ENCODE measurements around the gene CACNG4.
"Not testable (repeated sequence)": the region's sequence is repeated elsewhere in the genome, so short reads cannot be mapped to it uniquely, and the experiment has no call there.

The CACNG4 gene

GRCh38 chr17:66964930-66965800, 658 bp downstream of the CACNG4 start:
- DNase-seq = peak in 1 of 2 experiments; percentile 12
- TF ChIP-seq GATA1 (IDR thresholded peaks at IDR 0.05; ENCODE audit: low read depth, low read length) = no peak
- TF ChIP-seq POLR2A (IDR thresholded peaks at IDR 0.05; ENCODE audit: low read length) = no peak

GRCh38 chr17:66965801-66966262, 1.3 kb downstream of the CACNG4 start:
- DNase-seq = no peak
- no peak for TF ChIP-seq GATA1 (IDR thresholded peaks at IDR 0.05; ENCODE audit: low read depth, low read length)

GRCh38 chr17:66966298-66966697, 1.8 kb downstream of the CACNG4 start:
- no peak for TF ChIP-seq GATA1 (IDR thresholded peaks at IDR 0.05; ENCODE audit: low read depth, low read length)
- no peak for TF ChIP-seq POLR2A (IDR thresholded peaks at IDR 0.05; ENCODE audit: low read length)
- DNase-seq = no peak

- no peak for DNase-seq
- TF ChIP-seq POLR2A (IDR thresholded peaks at IDR 0.05; ENCODE audit: low read length) = no peak
- TF ChIP-seq GATA1 (IDR thresholded peaks at IDR 0.05; ENCODE audit: low read depth, low read length) = no peak
Measured at GRCh38 chr17:66966704-66967418, 2.4 kb downstream of the CACNG4 start.

- TF ChIP-seq POLR2A (IDR thresholded peaks at IDR 0.05; ENCODE audit: low read length) (no peak), GATA1 (IDR thresholded peaks at IDR 0.05; ENCODE audit: low read depth, low read length) (no peak)
Measured at GRCh38 chr17:66967837-66968543, 3.5 kb downstream of the CACNG4 start.

GRCh38 chr17:66968916-66969315, 4.4 kb downstream of the CACNG4 start:
- TF ChIP-seq POLR2A (IDR thresholded peaks at IDR 0.05; ENCODE audit: low read length) = no peak
- TF ChIP-seq GATA1 (IDR thresholded peaks at IDR 0.05; ENCODE audit: low read depth, low read length) = no peak
- no peak for DNase-seq

More at GRCh38 chr17:66967837-66968543, 3.5 kb downstream of the CACNG4 start:
- DNase-seq = no peak

- TF ChIP-seq GATA1 (IDR thresholded peaks at IDR 0.05; ENCODE audit: low read depth, low read length) = no peak
- no peak for TF ChIP-seq POLR2A (IDR thresholded peaks at IDR 0.05; ENCODE audit: low read length)
- DNase-seq = no peak
Measured at GRCh38 chr17:66970140-66970539, 5.6 kb downstream of the CACNG4 start.

- TF ChIP-seq POLR2A (IDR thresholded peaks at IDR 0.05; ENCODE audit: low read length) (no peak), GATA1 (IDR thresholded peaks at IDR 0.05; ENCODE audit: low read depth, low read length) (no peak)
- no peak for DNase-seq
Measured at GRCh38 chr17:66970797-66971196, 6.3 kb downstream of the CACNG4 start.

GRCh38 chr17:66971264-66971663, 6.8 kb downstream of the CACNG4 start:
- TF ChIP-seq POLR2A (IDR thresholded peaks at IDR 0.05; ENCODE audit: low read length) = no peak
- no peak for TF ChIP-seq GATA1 (IDR thresholded peaks at IDR 0.05; ENCODE audit: low read depth, low read length)
- no peak for DNase-seq

- DNase-seq = no peak
- TF ChIP-seq GATA1 (IDR thresholded peaks at IDR 0.05; ENCODE audit: low read depth, low read length) = no peak
- no peak for TF ChIP-seq POLR2A (IDR thresholded peaks at IDR 0.05; ENCODE audit: low read length)
Measured at GRCh38 chr17:66971730-66972441, 7.4 kb downstream of the CACNG4 start.

- DNase-seq = not testable (repeated sequence)
Measured at GRCh38 chr17:66972442-66972830, 7.9 kb downstream of the CACNG4 start.

GRCh38 chr17:66975188-66975587, 10.7 kb downstream of the CACNG4 start:
- no peak for DNase-seq
- TF ChIP-seq POLR2A (IDR thresholded peaks at IDR 0.05; ENCODE audit: low read length) = no peak
- no peak for TF ChIP-seq GATA1 (IDR thresholded peaks at IDR 0.05; ENCODE audit: low read depth, low read length)

GRCh38 chr17:66975614-66976378, 11.3 kb downstream of the CACNG4 start:
- no peak for TF ChIP-seq POLR2A (IDR thresholded peaks at IDR 0.05; ENCODE audit: low read length)
- TF ChIP-seq GATA1 (IDR thresholded peaks at IDR 0.05; ENCODE audit: low read depth, low read length) = no peak
- no peak for DNase-seq

Measured in erythroblast (primary cell).